Smooth muscle cell (in vitro differentiated cells): Measurements from ENCODE around the gene AUH. TPM values are rescaled to one million over a fixed set of nuclear protein-coding genes. Genes with fewer than 3 reads are reported as not detected.

Experiments
- DNase-seq: peaks from one replicate; lab custom pipeline; 2025; ENCODE audit not compliant: unreplicated experiment; lab: John Stamatoyannopoulos, UW
- H2AFZ ChIP-seq: fragments of 200-600 bp; sonication (generic); 2 replicates; pipeline ENCODE4 v1.6.0; 2016; ENCODE audit warnings: antibody characterized with exemption, low read depth, mild to moderate bottlenecking
- H3F3A ChIP-seq: fragments of 200-600 bp; sonication (generic); 2 replicates; pipeline ENCODE4 v1.6.0; 2017; ENCODE audit warnings: antibody characterized with exemption, low read depth
- H3K27ac ChIP-seq: fragments of 200-600 bp; sonication (generic); 2 replicates; pipeline ENCODE4 v1.5.1; 2016; ENCODE audit warnings: low read depth, mild to moderate bottlenecking
- H3K27me3 ChIP-seq: fragments of 200-600 bp; sonication (generic); 2 replicates; pipeline ENCODE4 v1.6.1; 2016; ENCODE audit warnings: low read depth, mild to moderate bottlenecking
- H3K36me3 ChIP-seq: fragments of 200-600 bp; sonication (generic); 2 replicates; pipeline ENCODE4 v1.5.1; 2016; ENCODE audit warnings: low read depth
- H3K4me1 ChIP-seq: fragments of 200-600 bp; sonication (generic); 2 replicates; pipeline ENCODE4 v1.5.1; 2016; ENCODE audit warnings: low read depth
- H3K4me2 ChIP-seq: fragments of 200-600 bp; sonication (generic); 2 replicates; pipeline ENCODE4 v1.6.0; 2016; ENCODE audit warnings: mild to moderate bottlenecking
- H3K4me3 ChIP-seq: fragments of 200-600 bp; sonication (generic); 2 replicates; pipeline ENCODE4 v1.5.1; 2016; ENCODE audit warnings: mild to moderate bottlenecking
- H3K79me2 ChIP-seq: fragments of 200-600 bp; sonication (generic); 2 replicates; pipeline ENCODE4 v1.6.0; 2016; ENCODE audit warnings: low read depth, mild to moderate bottlenecking
- H3K9ac ChIP-seq: fragments of 200-600 bp; sonication (generic); 2 replicates; pipeline ENCODE4 v1.6.0; 2016; ENCODE audit warnings: low read depth
- H3K9me3 ChIP-seq: fragments of 200-600 bp; sonication (generic); replicated peaks from 2 replicates; pipeline ENCODE4 v1.5.1; 2016; ENCODE audit warnings: low read depth
- H4K20me1 ChIP-seq: fragments of 200-600 bp; sonication (generic); 2 replicates; pipeline ENCODE4 v1.6.0; 2016; ENCODE audit warnings: low read depth
- WGBS: methylation state at CpG from one replicate; pipeline ENCODE4 v1.1.7; 2016; ENCODE audit warnings: low lambda C conversion rate; 5-methylcytosine and 5-hydroxymethylcytosine counted together
- polyA plus RNA-seq: library from polyadenylated mRNA; unstranded; fragments of >200 nt; fragmentation: Nextera tagmentation; extraction: Ambion mirVana; gene quantifications from 2 replicates; pipeline ENCODE4 v1.2.1, GENCODE V29; 2016
- total RNA-seq: library from RNA; depleted of rRNA; stranded (reverse); fragments of >200 nt; gene quantifications from 2 replicates; pipeline ENCODE4 v1.2.3, GENCODE V29; 2014
- TF ChIP-seq, protein P1 (sequence below): fragments of 200-600 bp; sonication (generic); IDR thresholded peaks from 2 replicates; pipeline ENCODE4 v1.5.1; 2017; ENCODE audit warnings: borderline replicate concordance, mild to moderate bottlenecking, antibody characterized with exemption; ENCODE audit not compliant: insufficient read depth, poor library complexity, severe bottlenecking

AUH gene
- total and polyA plus RNA-seq, 2 experiments from 2014 or later, result 8.7 TPM

DNA sequence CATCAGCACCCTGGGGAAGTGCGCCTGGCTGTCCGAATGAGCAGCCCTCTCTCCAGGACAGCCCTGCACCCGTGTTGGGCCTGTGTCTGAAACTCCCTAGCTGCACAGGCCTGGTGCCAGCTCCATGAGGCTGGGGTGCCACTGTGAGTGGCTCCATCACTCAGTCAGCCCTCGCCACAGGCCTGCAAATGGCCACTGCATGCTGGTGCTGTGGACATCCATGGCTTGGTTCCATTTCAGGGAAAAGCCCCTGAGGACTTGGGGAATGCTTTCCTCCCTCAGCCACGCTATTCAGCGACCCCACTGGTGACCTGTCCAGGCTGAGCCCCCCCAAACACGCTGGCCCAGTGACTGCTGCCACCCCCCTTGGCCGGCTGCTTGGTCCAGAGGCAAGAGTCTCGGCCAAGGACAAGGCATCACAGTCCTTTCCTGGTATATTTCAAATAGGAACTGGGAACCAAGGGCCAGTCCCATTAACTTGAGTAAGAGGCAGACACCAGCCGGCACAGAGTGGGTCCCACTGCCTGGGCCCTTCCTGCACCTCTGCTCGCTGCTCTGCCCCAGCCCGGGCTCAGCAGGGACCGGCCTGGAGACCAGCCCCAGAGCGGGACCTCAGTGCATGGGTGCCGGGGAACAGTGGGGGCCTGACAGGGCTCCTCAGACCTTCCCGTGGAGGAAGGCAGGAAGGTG lies 181.3 kb downstream of the AUH start:
- no peaks in the 10 kb centered on the region for H3K4me1 ChIP-seq
- H3K9ac ChIP-seq, result no peak overlapping the region
- no peaks in the 10 kb centered on the region for H3K79me2 ChIP-seq
- H4K20me1 ChIP-seq, result no peaks in the 10 kb centered on the region
- H3K27me3 ChIP-seq, result no peaks in the 10 kb centered on the region
- TF ChIP-seq, protein P1, sequence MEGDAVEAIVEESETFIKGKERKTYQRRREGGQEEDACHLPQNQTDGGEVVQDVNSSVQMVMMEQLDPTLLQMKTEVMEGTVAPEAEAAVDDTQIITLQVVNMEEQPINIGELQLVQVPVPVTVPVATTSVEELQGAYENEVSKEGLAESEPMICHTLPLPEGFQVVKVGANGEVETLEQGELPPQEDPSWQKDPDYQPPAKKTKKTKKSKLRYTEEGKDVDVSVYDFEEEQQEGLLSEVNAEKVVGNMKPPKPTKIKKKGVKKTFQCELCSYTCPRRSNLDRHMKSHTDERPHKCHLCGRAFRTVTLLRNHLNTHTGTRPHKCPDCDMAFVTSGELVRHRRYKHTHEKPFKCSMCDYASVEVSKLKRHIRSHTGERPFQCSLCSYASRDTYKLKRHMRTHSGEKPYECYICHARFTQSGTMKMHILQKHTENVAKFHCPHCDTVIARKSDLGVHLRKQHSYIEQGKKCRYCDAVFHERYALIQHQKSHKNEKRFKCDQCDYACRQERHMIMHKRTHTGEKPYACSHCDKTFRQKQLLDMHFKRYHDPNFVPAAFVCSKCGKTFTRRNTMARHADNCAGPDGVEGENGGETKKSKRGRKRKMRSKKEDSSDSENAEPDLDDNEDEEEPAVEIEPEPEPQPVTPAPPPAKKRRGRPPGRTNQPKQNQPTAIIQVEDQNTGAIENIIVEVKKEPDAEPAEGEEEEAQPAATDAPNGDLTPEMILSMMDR, result no peak
- H2AFZ ChIP-seq, result no peak overlapping the region
- no peak overlapping the region for H3K4me3 ChIP-seq
- DNase-seq, result no peak
- no peak overlapping the region for H3K4me2 ChIP-seq
- H3K9me3 ChIP-seq, result no peaks in the 10 kb centered on the region
- 96% methylated on average over 16 of the region's 16 CpGs for WGBS
- no peaks in the 10 kb centered on the region for H3K36me3 ChIP-seq
- H3K27ac ChIP-seq, result no peak overlapping the region
- H3F3A ChIP-seq, result no peaks in the 10 kb centered on the region

DNA sequence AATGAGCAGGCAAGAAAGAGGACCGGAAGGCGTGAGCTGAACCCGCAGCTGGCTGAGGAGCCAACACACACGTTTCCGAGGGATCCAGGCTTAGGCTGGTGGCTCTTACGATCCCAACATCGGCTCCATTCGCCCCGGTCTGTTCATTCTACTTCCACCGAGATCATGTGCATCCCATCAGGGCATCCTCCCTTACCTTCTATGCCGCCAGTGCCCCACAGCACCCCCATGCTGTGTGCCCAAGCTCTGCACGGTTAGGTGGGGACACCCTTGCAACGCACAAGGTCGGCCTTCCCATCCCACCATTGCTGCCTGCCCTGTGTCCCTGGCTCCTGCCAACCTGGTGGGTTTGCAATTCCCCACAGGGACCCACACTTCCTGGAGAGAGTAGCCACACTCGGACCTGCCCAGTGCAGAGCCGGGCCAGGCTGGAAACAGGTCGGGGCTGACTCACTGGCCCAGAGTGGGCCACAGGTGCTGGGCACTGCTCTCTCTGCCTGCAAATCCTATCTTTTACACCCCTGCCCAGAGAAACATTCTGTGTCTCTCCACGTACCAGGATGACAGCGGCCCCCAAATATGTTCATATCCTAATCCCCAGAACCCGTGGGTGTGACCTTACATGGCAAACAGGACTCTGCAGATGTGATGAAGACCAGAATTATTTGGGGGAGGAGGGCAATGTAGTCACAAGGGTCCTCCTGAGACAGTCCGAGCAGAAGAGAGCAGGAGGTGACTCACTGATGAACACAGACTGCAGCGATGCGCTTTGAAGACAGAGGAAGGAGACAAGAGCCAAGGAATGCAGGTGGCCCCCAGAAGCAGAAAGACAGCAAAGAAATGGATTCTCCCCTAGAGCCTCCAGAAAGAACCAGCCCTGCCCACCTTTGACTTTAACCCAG lies 182.2 kb downstream of the AUH start:
- no peak overlapping the region for H2AFZ ChIP-seq
- no peaks in the 10 kb centered on the region for H3K9me3 ChIP-seq
- H3K27me3 ChIP-seq, result no peaks in the 10 kb centered on the region
- H3K36me3 ChIP-seq, result no peaks in the 10 kb centered on the region
- H3K27ac ChIP-seq, result no peak overlapping the region
- TF ChIP-seq, protein P1, result no peak
- no peaks in the 10 kb centered on the region for H3K4me1 ChIP-seq
- no peak overlapping the region for H3K9ac ChIP-seq
- H3K4me3 ChIP-seq, result no peak overlapping the region
- DNase-seq, result no peak
- no peaks in the 10 kb centered on the region for H3F3A ChIP-seq
- no peak overlapping the region for H3K4me2 ChIP-seq
- H4K20me1 ChIP-seq, result no peaks in the 10 kb centered on the region
- WGBS, result 78% methylated on average over 23 of the region's 23 CpGs
- H3K79me2 ChIP-seq, result no peaks in the 10 kb centered on the region

- TF ChIP-seq, protein P1, result no peak
- Histone ChIP-seq H3K27ac (no peak overlapping the region), H3K27me3 (no peaks in the 10 kb centered on the region), H3K4me2 (no peak overlapping the region), H3K9me3 (no peaks in the 10 kb centered on the region), H3K4me1 (no peaks in the 10 kb centered on the region), H3F3A (no peaks in the 10 kb centered on the region), H2AFZ (no peak overlapping the region), H3K79me2 (no peaks in the 10 kb centered on the region), H3K4me3 (no peak overlapping the region), H3K9ac (no peak overlapping the region), H3K36me3 (no peaks in the 10 kb centered on the region), H4K20me1 (no peaks in the 10 kb centered on the region)
- DNase-seq, result no peak
- 95% methylated on average over 15 of the region's 15 CpGs for WGBS
These were observed 183.2 kb downstream of the AUH start for GRCh38 chr9:91178281-91179236.
